ENCODE measurements around the gene OCSTAMP. TPM values are rescaled to one million over a fixed set of nuclear protein-coding genes. Genes with fewer than 3 reads are reported as not detected.

Gene OCSTAMP
- total RNA-seq, 1 experiment from 2014 or later: not detected

DNA sequence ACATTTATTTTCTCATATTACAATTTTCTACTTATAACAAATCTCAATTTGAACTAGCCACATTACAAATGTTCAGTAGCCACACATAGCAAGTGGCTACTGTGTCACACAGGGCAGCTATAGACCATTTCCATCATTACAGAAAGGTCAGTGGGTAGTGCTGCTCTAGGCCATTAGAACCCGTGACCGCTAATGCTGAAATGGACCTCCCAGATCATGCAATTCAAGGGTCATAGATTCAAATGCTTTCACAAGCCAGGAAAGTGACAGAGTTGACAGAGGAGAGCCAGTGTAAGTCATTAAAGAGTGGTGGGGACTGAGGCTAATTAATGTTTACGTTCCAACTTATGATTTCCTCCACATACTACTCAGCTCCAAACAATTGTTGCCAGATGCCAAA is 3.5 kb upstream of the OCSTAMP start:
- DNase-seq (ENCODE audit: low read depth): no peak

DNA sequence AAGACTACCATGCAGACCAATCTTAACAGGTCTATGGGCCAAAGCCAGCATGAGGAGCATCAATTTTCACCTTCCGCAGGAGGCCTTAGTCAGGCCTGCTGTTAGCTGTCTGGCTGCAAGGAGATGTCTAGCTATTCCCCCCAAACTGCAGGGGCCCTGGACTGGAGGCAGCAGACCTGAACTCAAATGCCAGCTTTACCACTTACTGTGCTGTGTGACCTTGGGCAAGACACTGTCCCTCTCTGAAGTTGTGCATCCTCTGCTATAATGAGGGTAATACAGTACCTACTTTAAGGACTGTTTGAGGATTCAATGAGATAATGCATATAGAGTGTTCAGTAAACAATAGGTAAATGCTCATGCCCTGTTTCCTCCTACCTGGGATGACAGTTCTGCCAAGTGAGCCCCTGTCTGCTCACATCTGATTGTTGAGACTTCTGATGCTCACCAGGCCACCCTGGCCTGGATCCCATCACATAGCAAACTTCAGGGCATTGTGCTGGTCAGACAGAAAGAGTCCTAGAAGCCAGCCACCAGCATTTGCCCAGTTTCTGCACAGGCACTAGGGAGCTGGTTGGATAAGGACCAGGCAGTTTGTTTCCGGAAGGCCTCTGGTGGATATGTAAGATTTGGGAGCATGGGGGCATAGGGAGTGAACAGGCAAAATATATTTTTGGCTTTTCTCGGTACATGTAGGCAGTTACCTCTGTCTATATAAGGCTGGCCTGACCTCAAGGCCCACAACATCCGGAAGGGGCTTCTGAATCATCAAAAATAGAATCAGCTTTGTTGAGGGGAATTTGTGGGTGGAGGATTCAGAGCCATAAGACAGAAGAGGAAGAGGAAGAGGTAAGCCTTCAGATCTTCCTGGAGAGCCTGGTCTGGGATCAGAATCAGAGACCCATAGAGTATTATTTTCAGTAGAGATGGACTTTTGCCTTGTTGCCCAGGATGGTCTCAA is 2.3 kb upstream of the OCSTAMP start:
- peak; percentile 31 for DNase-seq (ENCODE audit: low read depth)

DNA sequence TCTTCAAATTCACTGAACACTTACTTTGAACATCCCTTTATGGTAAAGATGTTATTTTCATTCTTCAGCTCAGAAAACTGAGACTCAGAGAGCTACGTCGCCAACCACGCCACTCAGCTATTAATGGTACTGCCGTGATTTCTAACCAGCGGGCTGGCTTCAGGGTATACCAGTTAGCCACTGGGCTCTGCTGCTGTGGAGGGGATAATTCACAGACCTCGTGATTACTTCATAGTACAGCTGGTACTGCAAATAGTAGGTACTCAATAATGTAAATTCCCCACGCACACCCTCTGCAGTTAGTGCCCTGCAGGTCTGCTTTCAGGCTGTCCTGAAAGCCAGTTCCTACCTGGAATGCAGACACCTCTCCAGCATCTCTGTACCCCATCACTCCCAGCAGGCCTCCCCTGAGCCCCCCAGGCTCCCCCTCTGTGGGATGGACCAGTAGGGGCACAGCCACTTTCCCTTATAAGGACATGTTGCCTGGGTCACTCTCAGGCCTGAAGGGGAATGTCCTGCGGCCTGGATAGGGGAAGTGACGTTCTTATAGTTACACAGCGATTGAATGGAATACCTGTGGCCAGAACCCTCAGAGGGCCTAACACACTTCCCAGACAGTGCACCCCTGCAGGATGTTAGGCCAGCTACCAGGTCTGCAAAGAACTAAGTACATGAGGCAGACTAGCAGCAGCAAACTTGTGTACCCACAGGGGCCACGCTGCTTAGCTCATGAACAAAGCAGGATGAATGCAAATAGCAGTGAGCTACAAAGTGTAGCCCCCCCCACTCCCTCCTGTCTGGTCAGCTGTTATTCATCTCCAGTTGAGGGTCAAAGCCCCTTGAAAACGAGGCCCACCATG is 1.3 kb upstream of the OCSTAMP start:
- DNase-seq (ENCODE audit: low read depth): no peak

DNA sequence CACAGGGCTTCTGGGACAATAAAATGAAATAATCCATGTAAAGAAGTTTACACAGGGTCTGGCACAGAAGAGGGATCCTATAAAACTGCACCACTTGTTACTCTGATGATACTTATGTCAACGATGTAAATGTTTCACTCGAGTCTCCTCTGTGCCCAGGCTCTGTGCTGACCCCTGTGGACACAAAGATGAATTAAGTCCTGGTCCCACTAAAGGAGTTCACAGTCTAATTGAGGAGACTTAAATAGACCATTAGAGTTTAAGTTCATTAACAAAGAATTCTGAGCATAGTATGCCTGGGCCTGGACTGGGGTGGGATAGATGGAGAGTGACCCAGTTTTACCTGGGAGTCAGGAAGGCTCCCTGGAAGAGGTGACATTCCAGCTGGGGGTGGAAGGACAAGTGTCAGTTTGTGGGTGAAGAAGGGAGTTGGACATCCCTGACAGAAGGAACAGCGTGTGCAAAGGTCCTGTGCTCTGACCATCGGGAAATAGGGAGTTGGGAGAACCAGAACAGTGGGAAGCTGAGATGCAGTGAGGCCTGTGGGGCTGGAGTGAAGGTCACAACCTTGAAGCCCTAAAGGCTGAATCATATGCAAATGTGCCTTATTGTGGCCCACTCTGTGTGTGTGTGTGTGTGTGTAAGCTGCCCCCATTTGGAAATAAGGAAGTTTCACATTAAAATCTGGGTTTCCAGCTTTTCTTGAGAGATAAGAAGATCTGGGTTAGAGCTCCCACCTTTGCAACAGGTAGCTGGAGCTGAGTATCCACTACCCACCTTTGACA is 1.1 kb downstream of the OCSTAMP start:
- no peak for DNase-seq (ENCODE audit: low read depth)

DNA sequence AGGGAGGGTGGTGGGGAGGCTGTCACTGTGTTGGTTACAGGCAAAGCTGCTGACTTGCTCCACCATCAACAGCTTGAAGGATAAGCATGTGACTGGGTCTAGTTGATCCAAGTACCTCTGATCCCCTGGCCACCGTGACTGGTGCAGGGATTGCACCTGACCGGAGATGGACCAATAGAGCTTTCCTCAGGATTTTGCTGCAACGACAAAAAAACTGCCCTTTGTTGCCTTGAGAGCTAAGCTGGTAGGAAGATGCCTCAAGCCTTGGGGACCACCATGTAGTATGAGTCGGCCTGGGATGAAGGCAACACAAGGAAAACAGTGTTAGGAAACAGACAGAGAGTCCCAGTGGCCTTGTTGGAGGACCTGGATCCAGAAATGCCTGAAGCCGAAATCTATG is 1.8 kb downstream of the OCSTAMP start:
- no peak for DNase-seq (ENCODE audit: low read depth)

DNA sequence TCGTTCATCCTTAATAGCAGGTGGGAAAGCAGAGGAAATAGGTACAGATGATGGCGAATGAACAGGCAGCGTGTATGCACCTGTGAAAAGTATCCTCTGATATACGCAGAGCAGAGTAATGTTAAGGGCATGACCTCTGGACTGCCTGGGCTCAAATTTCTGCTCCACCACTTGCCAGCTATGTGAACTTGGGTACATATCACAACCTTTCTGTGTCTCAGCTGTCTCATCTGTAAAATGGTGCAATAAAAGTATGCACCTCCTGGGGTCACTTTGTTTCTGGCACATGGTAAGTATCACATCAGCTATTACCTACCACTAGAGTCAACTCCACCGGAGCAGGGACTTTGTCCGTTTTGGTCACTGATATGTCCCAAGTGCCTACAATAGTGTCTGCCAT is 2.5 kb downstream of the OCSTAMP start:
- no peak for DNase-seq (ENCODE audit: low read depth)

DNA sequence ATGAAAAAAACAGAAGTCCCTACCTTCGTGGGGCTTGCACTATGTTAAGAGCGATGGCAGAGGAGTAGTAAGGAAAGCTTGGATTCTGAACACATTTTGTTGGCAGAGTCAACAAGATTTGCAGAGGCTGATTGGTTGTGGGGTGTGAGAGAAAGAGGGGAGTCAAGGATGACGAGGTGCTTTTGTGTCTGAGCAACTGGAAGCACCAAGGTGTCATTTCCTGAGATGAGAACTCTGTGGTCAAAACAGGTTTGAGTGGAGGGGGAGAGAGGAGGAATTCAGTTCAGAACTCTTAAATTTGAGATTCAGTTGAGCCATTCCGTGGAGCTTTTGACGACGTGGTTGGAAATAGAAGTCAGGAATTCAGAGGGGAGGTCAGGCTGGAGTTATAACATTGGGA is 3.5 kb downstream of the OCSTAMP start:
- no peak for DNase-seq (ENCODE audit: low read depth)

DNA sequence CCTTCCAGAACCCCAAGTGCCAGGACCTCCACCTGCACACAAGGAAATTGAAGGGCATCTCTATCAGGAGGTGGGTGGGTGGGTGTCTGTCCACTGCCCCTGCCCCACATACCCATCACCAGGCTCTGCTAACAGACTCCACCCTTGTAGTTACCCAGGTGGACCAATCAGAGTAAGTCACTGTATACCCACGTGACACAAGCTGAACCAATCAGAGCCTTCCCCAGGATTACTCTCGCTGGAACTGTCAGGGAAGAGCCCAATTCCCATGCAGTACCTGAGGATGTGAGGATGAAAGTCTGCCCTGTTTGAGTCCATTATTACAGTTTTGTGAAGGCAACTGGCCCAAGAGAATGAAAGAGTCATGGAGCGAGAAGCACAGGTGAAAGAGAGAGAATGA is 4.2 kb downstream of the OCSTAMP start:
- DNase-seq (ENCODE audit: low read depth): no peak

DNA sequence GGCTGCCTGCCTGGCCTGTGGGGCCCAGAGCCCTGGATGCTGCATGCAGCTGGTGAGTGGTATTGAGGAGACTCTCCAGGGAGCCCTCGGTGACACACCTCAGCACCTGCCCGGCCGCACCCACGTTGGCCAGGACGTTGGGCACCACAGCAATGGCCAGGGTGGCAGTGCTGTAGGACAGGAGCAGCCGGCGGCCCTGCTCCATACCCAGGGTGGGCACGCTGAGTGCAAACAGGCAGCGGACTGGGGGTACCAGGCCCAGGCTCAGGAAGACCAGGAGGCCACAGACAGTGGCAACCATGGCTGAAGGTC is 4.7 kb downstream of the OCSTAMP start:
- no peak for DNase-seq (ENCODE audit: low read depth)

DNA sequence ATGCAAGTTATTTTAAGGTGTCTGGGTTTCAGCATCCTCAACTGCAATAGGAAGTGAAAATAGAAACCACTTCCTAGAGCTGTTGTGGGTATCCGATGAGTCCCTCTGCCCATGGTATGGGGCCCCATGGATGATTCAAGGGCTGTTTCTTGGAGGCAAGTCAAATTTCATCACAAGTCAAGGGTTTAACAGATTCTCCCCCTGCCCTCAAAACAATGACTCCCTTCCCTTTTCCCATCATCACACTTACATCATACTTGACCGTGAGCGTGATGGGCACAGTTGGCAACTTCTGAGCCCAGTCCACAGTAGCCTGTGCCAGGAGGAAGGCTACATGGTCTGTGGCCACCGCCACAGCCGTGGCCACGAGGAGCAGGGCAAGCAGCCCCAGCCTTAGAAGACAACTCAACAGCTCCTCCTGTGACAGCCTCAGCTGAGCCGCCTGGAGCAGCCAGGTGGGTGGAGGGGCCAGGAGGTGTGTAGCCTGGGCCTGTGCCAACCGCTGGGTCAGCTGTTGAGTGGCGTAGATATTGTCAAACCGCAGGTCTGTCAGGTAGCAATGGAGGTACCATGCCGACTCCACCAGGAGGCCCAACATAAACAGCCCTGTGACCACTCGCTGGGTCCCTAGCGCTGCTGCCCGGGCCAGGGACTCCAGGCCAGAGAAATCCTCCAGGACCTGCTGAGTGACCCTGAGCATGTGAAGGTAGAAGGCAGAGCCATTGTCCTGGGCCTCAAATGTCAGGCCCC is 5.2 kb downstream of the OCSTAMP start:
- peak; percentile 19 for DNase-seq (ENCODE audit: low read depth)

DNA sequence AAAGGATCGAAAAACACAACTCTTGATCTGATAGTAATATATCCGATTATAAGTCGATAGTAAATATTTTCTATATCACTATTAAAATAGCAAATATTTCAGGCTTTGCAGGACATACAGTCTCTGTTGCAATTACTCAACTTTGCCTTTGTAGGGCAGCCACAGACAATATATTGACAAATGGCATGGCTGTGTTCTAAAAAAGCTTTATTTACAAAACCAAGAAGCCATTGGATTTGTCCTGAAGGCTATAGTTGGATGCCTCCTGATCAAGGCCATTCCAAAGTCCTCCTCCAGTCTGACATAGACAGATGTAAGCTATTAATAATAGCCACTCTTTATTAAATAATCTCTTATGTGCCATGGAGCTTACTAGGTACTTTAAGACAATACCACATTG is 5.9 kb downstream of the OCSTAMP start:
- DNase-seq (ENCODE audit: low read depth): no peak

DNA sequence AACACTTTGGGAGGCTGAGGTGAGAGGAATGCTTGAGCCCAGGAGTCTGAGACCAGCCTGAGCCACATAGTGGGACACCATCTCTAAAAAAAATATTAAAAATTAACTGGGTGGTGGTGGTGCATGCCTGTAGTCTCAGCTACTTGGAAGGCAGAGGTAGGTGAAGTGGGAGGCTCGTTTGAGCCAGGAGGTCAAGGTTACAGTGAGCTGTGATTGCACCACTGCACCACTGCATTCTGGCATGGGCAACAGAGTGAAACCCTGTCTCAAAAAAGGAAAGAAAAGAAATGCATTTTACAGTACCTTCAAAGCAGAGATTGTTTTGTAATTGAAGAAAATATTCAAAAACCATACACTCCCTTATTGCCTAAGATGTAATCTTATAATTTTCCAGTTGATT is 6.5 kb downstream of the OCSTAMP start:
- no peak for DNase-seq (ENCODE audit: low read depth)

DNA sequence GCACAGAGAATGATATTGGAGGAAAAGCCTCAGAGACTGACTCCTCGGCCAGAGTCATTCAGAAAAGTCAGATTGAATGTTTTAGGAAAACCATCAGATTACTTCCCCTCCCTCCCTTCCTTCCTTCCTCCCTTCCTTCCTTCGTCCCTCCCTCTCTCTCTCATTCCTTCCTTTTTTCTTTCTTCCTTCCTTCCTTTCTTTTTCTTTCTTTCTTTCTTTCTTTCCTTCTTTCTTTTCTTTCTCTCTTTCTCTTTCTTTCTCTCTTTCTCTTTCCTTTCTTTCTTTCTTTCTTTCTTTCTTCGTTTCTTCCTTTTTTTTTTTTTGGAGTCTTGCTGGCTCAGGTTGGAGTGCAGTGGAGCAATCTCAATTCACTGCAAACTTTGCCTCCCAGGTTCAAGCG is 7.4 kb downstream of the OCSTAMP start:
- no peak for DNase-seq (ENCODE audit: low read depth)

DNA sequence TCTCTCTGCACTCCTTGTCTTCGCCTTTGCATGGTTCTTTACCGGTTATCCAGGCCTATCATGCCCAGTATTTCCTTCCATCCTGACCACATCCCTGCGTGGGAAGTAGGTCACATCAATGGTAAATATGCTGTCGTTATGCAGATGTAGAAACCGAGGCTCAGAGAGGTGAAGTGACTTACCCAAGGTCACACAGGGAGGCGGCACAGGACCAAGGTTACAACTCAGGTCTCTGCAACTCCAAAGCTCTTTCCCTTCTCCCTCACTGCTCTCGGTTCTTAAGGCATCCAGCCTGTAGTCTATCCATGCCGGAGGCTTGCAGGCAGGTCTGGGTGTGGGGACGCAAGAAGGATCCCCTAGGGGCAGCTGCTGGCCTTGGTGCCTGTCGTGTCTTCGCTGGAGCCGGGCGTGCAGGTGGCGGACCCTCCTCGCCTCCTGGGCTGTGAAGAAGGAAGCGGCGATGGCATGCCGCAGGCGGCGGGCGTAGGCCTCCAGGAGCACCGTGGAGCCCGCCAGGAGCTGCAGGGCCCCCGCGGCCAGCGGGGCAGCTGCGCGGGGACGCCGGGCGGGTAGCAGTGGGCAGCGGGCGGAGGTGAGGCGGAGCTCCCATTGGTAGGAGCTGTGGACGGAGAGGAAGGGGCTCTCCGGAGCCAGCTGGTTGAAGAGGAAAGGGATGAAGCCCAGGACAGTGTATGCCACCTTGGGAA is 9.1 kb downstream of the OCSTAMP start:
- no peak for DNase-seq (ENCODE audit: low read depth)

DNA sequence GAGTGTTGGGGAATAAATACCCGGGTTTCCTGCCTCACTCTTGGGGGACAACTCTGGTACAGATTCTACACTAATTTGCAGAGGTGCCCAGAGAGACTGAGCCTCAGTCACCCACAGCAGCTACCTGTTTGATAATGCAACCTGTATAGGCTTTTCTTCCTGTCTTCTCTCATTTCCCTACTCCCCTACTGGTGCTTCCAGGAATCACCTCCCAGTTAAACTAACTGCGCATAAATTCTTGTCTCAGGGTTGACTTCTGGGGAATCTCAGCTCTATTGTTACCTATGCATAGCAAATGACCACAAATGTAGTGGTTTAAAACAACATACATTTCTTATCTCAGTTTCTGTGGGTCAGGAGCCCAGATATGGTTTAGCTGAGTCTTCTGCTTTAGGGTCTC is 11.3 kb downstream of the OCSTAMP start:
- DNase-seq (ENCODE audit: low read depth): no peak

DNA sequence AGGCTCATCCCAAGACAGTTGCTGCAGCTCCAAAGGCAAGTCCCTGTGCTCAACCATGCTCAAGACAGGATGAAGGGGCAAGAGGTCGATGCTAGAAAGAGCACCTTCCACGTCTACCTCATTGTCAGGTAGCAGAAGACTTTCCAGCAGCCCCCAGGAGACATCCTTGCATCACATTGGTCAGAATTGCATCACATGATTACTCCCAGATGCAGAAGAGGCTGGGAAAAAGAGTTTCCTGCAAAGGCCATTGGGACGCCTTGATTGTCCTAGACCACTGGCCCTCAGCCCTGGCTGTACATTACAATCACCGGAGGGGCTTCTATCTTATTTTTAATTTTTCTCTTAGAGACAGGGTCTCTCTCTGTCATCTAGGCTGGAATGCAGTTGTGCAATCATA is 19.8 kb downstream of the OCSTAMP start:
- no peak for DNase-seq (ENCODE audit: low read depth)

DNA sequence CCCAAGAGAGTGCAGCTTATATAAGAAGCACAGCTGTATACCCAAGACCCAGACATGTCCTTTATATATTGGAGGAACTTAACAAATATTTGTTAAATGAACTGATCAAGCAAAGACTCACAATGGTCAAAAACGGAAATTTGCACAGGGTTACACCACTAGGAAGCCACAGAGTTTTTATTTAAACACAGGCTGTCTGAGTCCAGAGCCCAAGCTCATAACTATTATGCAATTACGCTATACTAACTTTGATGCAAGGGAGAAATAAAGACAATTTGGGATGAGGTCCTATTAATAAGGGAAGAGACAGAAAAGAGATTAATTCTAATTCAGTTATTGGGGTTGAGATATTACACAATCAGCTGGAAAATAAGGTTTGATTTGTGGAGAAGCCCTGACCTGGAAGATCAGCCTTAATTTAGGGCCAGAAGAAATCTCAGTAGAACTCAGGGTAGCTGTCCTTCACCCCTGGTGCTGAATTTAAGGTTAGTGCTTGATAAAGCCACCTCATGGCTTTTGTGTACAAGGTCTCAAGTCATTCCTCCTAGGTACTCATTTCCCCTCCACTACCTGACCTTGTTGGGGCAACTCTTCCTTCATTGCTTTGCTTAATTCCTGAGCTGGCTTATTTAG is 26.6 kb downstream of the OCSTAMP start:
- no peak for DNase-seq (ENCODE audit: low read depth)

DNA sequence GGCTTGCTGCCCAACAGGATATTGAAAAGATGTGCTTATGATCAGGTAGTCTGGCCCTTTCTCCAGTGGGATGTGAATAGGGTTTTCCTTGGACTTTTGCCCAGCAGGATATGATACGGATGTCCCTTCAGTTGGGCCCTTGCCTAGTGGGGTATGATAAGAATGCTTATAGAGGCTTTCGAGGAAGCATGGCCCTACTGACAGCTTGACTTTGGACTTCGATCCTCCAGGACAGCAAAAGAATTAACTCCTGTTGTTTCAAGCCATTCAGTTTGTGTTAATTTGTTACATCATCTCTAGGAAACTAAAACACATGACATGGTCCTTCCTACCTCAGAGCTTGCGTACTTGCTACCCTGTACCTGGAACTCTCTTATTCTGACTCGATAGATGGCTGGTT is 27.3 kb downstream of the OCSTAMP start:
- DNase-seq (ENCODE audit: low read depth): no peak

DNA sequence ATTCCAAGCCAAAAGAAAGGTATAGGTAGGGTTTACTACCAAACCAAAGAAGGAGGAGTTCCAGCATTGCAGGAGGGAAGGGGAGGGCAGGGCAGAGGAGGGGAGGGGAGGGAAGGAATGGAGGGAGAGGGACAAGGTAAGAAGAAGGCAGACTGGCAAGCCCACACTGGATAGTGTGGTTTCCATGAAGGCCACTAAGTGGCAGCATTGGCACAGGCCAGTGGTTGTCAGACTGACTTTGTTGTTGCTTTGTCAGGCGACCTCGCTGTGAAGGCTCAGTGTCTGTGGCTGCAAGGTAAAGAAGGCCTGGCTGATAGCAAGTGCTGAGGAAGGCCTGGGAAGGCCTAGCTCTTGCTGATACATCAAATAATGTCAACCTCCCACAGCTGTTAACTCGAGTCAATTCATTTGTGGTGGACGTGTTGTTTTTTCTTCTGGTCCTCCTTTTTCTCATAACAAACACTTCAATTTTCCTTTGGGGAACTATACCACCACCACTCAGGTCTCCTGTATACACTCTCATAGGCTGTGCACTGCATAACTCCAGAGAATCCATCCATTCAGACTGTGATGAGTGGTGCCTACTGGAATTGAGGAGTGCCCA is 29.4 kb downstream of the OCSTAMP start:
- peak; percentile 50 for DNase-seq (ENCODE audit: low read depth)

DNA sequence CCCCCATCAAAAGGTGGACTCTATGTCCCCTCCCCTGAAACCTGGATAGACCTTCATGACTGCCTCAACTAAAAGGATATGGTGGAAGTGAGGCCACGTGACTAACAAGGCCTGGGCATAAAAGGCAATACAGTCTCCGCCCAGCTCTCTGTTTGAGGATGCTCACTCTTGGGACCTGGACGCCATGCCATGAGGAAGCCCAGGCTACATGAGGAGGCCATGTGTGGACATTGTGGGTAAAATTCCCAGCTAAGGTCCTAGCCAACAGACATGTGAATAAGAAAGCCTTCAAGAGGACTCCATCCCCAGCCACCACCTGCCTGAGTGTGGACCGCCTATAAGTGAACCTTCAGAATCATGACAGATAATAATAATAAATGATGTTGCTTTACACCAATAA is 29.9 kb downstream of the OCSTAMP start:
- no peak for DNase-seq (ENCODE audit: low read depth)

All from Daoy (cell line).